HUES48 (cell line): ENCODE measurements around the gene CD244.

ENCODE experiments used
- H3K27ac ChIP-seq: one replicate; pipeline ENCODE4 v1.7.0; 2013; ENCODE audit warnings: low read depth, low read length, inconsistent platforms
- H3K27me3 ChIP-seq: 2 replicates; pipeline ENCODE4 v1.6.1; 2013; ENCODE audit warnings: mild to moderate bottlenecking, low read length; ENCODE audit not compliant: control insufficient read depth, insufficient read depth
- H3K36me3 ChIP-seq: 2 replicates; pipeline ENCODE4 v1.6.1; 2013; ENCODE audit warnings: low read length; ENCODE audit not compliant: control insufficient read depth, insufficient read depth
- H3K4me1 ChIP-seq: 2 replicates; pipeline ENCODE4 v1.6.1; 2013; ENCODE audit warnings: mild to moderate bottlenecking, low read length; ENCODE audit not compliant: control insufficient read depth, insufficient read depth
- H3K4me3 ChIP-seq: 2 replicates; pipeline ENCODE4 v1.5.1; 2013; ENCODE audit warnings: mild to moderate bottlenecking, low read depth, low read length
- H3K9ac ChIP-seq: 2 replicates; pipeline ENCODE4 v1.6.1; 2013; ENCODE audit warnings: mild to moderate bottlenecking, low read depth, low read length, moderate library complexity
- H3K9me3 ChIP-seq: 2 replicates; pipeline ENCODE4 v1.6.1; 2013; ENCODE audit warnings: low read length; ENCODE audit not compliant: control insufficient read depth, insufficient read depth

Gene CD244

GRCh38 chr1:160844447-160845232 is 18.0 kb downstream of the CD244 start:
- Histone ChIP-seq H3K4me1 (no peaks in the 10 kb centered on the region), H3K27me3 (no peaks in the 10 kb centered on the region), H3K36me3 (no peaks in the 10 kb centered on the region), H3K9ac (no peak overlapping the region), H3K4me3 (no peak overlapping the region), H3K9me3 (no peaks in the 10 kb centered on the region), H3K27ac (no peak overlapping the region)

GRCh38 chr1:160841079-160841478 is 21.6 kb downstream of the CD244 start:
- Histone ChIP-seq H3K4me1 (no peaks in the 10 kb centered on the region; the same call in 1 of the 2 replicates), H3K4me3 (no peak overlapping the region), H3K27ac (no peak overlapping the region), H3K36me3 (no peaks in the 10 kb centered on the region), H3K9me3 (no peaks in the 10 kb centered on the region), H3K9ac (no peak overlapping the region), H3K27me3 (no peaks in the 10 kb centered on the region)

- Histone ChIP-seq H3K36me3 (no peaks in the 10 kb centered on the region), H3K27me3 (no peaks in the 10 kb centered on the region), H3K9ac (no peak overlapping the region), H3K9me3 (no peaks in the 10 kb centered on the region), H3K4me3 (no peak overlapping the region), H3K27ac (no peak overlapping the region), H3K4me1 (no peaks in the 10 kb centered on the region; the same call in 1 of the 2 replicates)
Measured at GRCh38 chr1:160839746-160840145, 22.9 kb downstream of the CD244 start.

GRCh38 chr1:160838888-160839287 is 23.8 kb downstream of the CD244 start:
- Histone ChIP-seq H3K4me3 (no peak overlapping the region), H3K36me3 (no peaks in the 10 kb centered on the region), H3K4me1 (no peaks in the 10 kb centered on the region; the same call in 1 of the 2 replicates), H3K9ac (no peak overlapping the region), H3K27ac (no peak overlapping the region), H3K9me3 (no peaks in the 10 kb centered on the region), H3K27me3 (no peaks in the 10 kb centered on the region)

- no peaks in the 10 kb centered on the region for H3K9me3 ChIP-seq
- no peaks in the 10 kb centered on the region for H3K36me3 ChIP-seq
- no peaks in the 10 kb centered on the region; the same call in 1 of the 2 replicates for H3K4me1 ChIP-seq
- H3K27ac ChIP-seq: no peak overlapping the region
- H3K27me3 ChIP-seq: no peaks in the 10 kb centered on the region
- no peak overlapping the region for H3K9ac ChIP-seq
- H3K4me3 ChIP-seq: no peak overlapping the region
Measured at GRCh38 chr1:160837558-160838205, 25.0 kb downstream of the CD244 start.

GRCh38 chr1:160836981-160837557 is 25.6 kb downstream of the CD244 start:
- no peaks in the 10 kb centered on the region for H3K27me3 ChIP-seq
- no peak overlapping the region for H3K9ac ChIP-seq
- H3K36me3 ChIP-seq: no peaks in the 10 kb centered on the region
- H3K4me3 ChIP-seq: no peak overlapping the region
- H3K4me1 ChIP-seq: no peaks in the 10 kb centered on the region; the same call in 1 of the 2 replicates
- H3K9me3 ChIP-seq: no peaks in the 10 kb centered on the region
- no peak overlapping the region for H3K27ac ChIP-seq

- Histone ChIP-seq H3K27ac (no peak overlapping the region), H3K9ac (no peak overlapping the region), H3K4me3 (no peak overlapping the region), H3K9me3 (no peaks in the 10 kb centered on the region), H3K36me3 (no peaks in the 10 kb centered on the region), H3K27me3 (no peaks in the 10 kb centered on the region), H3K4me1 (no peaks in the 10 kb centered on the region; the same call in 1 of the 2 replicates)
Measured at GRCh38 chr1:160836561-160836960, 26.1 kb downstream of the CD244 start.

GRCh38 chr1:160835751-160836150 is 26.9 kb downstream of the CD244 start:
- Histone ChIP-seq H3K9ac (no peak overlapping the region), H3K27ac (no peak overlapping the region)

GRCh38 chr1:160834945-160835565 is 27.6 kb downstream of the CD244 start:
- H3K36me3 ChIP-seq: no peaks in the 10 kb centered on the region
- no peak overlapping the region for H3K4me3 ChIP-seq
- H3K9ac ChIP-seq: no peak overlapping the region
- no peaks in the 10 kb centered on the region for H3K9me3 ChIP-seq
- no peaks in the 10 kb centered on the region; the same call in 1 of the 2 replicates for H3K4me1 ChIP-seq
- no peak overlapping the region for H3K27ac ChIP-seq
- H3K27me3 ChIP-seq: no peaks in the 10 kb centered on the region

More at GRCh38 chr1:160835751-160836150, 26.9 kb downstream of the CD244 start:
- Histone ChIP-seq H3K4me3 (no peak overlapping the region), H3K27me3 (no peaks in the 10 kb centered on the region), H3K36me3 (no peaks in the 10 kb centered on the region), H3K4me1 (no peaks in the 10 kb centered on the region; the same call in 1 of the 2 replicates), H3K9me3 (no peaks in the 10 kb centered on the region)

- Histone ChIP-seq H3K36me3 (no peaks in the 10 kb centered on the region), H3K4me1 (no peaks in the 10 kb centered on the region), H3K4me3 (no peak overlapping the region), H3K27ac (no peak overlapping the region), H3K9ac (no peak overlapping the region), H3K9me3 (no peaks in the 10 kb centered on the region), H3K27me3 (no peaks in the 10 kb centered on the region)
Measured at GRCh38 chr1:160830321-160831153, 32.1 kb downstream of the CD244 start.
